RWPE1 (cell line): ENCODE results near the gene TNKS1BP1.

ENCODE experiments used
- CTCF ChIA-PET: fragments of 350-600 bp; sonication (Branson Sonifier 250); formaldehyde crosslinking; extraction: SDS; loops from one replicate; lab custom pipeline; 2021; lab: Yijun Ruan, JAX
- POLR2A ChIA-PET: fragments of 400-600 bp; formaldehyde crosslinking; extraction: SDS; loops from one replicate; lab custom pipeline; 2020; ENCODE audit warnings: antibody characterized with exemption; ENCODE audit not compliant: low non-redundant PET; lab: Yijun Ruan, JAX
- DNase-seq: peaks from one replicate; pipeline ENCODE4 v3.0.0; 2012; ENCODE audit warnings: low spot score
- H3K27ac ChIP-seq: fragments of 450-650 bp; 2 replicates; pipeline ENCODE4 v1.5.1; 2017
- CTCF ChIP-seq: fragments of 450-650 bp; conservative IDR thresholded peaks from 2 replicates; pipeline ENCODE4 v1.5.1; 2017; ENCODE audit warnings: low read depth, mild to moderate bottlenecking

Gene TNKS1BP1

GRCh38 chr11:57325735-57326048, 940 bp upstream of the TNKS1BP1 start:
- ChIA-PET CTCF (interaction anchor here (0.7 kb wide), 1 partner anchor 76 kb away, joined by 3 read pairs; no protein-coding TSS in a partner anchor), POLR2A (interaction anchor here (1.4 to 1.7 kb wide), 2 partner anchors 10 to 14 kb away, joined by 7 to 11 read pairs; partner anchors contain the start of gene SSRP1)
- no peak for DNase-seq
- TF ChIP-seq CTCF, result no peak
- peak overlapping the region; percentile 99 for H3K27ac ChIP-seq

GRCh38 chr11:57324154-57324885, 432 bp downstream of the TNKS1BP1 start:
- H3K27ac ChIP-seq, result peak overlapping the region; percentile 99
- DNase-seq, result peak; percentile 41
- TF ChIP-seq CTCF, result no peak
- ChIA-PET POLR2A (interaction anchor here (1.4 kb wide), 1 partner anchor 13 kb away, joined by 7 read pairs; no protein-coding TSS in a partner anchor), CTCF (interaction anchor here (0.6 kb wide), 2 partner anchors 135 to 243 kb away, joined by 3 to 5 read pairs; no protein-coding TSS in a partner anchor)

- no peak for TF ChIP-seq CTCF
- H3K27ac ChIP-seq, result peak overlapping the region; percentile 99
- peak; percentile 20 for DNase-seq
- CTCF ChIA-PET, result interaction anchor here (0.6 kb wide), 2 partner anchors 136 to 243 kb away, joined by 3 to 5 read pairs; no protein-coding TSS in a partner anchor
- POLR2A ChIA-PET, result no interaction called here
Observed at GRCh38 chr11:57323855-57324153, 948 bp downstream of the TNKS1BP1 start.

GRCh38 chr11:57323167-57323854, 1.4 kb downstream of the TNKS1BP1 start:
- CTCF ChIA-PET, result interaction anchor here (0.6 kb wide), 1 partner anchor 242 kb away, joined by 5 read pairs; no protein-coding TSS in a partner anchor

GRCh38 chr11:57322256-57323166, 2.2 kb downstream of the TNKS1BP1 start:
- no peak for TF ChIP-seq CTCF
- peak overlapping the region; percentile 99 for H3K27ac ChIP-seq
- CTCF ChIA-PET, result interaction anchor here (0.9 to 1.2 kb wide), 2 partner anchors 11 to 73 kb away, joined by 3 to 5 read pairs; no protein-coding TSS in a partner anchor
- DNase-seq, result peak; percentile 99
- POLR2A ChIA-PET, result interaction anchor here (0.6 to 1.9 kb wide), 4 partner anchors 11 to 477 kb away, joined by 4 to 10 read pairs (median 6); no protein-coding TSS in a partner anchor

More at GRCh38 chr11:57323167-57323854, 1.4 kb downstream of the TNKS1BP1 start:
- DNase-seq, result peak; percentile 28
- peak overlapping the region; percentile 99 for H3K27ac ChIP-seq
- TF ChIP-seq CTCF, result no peak
- POLR2A ChIA-PET, result interaction anchor here (0.6 kb wide), 1 partner anchor 476 kb away, joined by 8 read pairs; no protein-coding TSS in a partner anchor
